Measurements from ENCODE around the gene ITFG1. TPM values are rescaled to one million over a fixed set of nuclear protein-coding genes. Genes with fewer than 3 reads are reported as not detected.
"Not testable (repeated sequence)": the region's sequence is repeated elsewhere in the genome, so short reads cannot be mapped to it uniquely, and the experiment has no call there.

Gene ITFG1
- total RNA-seq, 1 donor from 2014 or later = 56.7 TPM

GRCh38 chr16:47141773-47142485 is 318.9 kb downstream of the ITFG1 start:
- intact Hi-C loops (cut with DNase I) = loop anchor here (2.0 to 5.0 kb wide), 3 partner anchors 105 to 1480 kb away; no protein-coding TSS in a partner anchor

GRCh38 chr16:47140686-47141085 is 320.2 kb downstream of the ITFG1 start:
- intact Hi-C loops (cut with DNase I) = loop anchor here (2.0 to 5.0 kb wide), 3 partner anchors 103 to 1482 kb away; no protein-coding TSS in a partner anchor

More at GRCh38 chr16:47141773-47142485, 318.9 kb downstream of the ITFG1 start:
- Histone ChIP-seq H3K9me3 (no peaks in the 10 kb centered on the region), H3K36me3 (no peaks in the 10 kb centered on the region), H3K27ac (no peak overlapping the region), H3K27me3 (no peaks in the 10 kb centered on the region), H3K4me1 (peaks cover 9% of the 10 kb centered on the region in 2 donors), H3K4me3 (peak overlapping the region; percentile 44 to 77)
- TF ChIP-seq CTCF (IDR thresholded peaks at IDR 0.05) = peak; percentile 73 to 89 (median 78)
- DNase-seq (ENCODE audit: low spot score in 2 of 2) = peak; percentile 35 to 83

GRCh38 chr16:47139561-47140185 is 321.2 kb downstream of the ITFG1 start:
- DNase-seq (ENCODE audit: low spot score in 2 of 2) = no peak
- Histone ChIP-seq H3K4me3 (no peak overlapping the region), H3K9me3 (no peaks in the 10 kb centered on the region), H3K27ac (no peak overlapping the region), H3K36me3 (no peaks in the 10 kb centered on the region), H3K27me3 (no peaks in the 10 kb centered on the region), H3K4me1 (peaks cover 9% of the 10 kb centered on the region in 2 donors)
- intact Hi-C loops (cut with DNase I) = loop anchor here (2.0 to 5.0 kb wide), 3 partner anchors 102 to 1483 kb away; no protein-coding TSS in a partner anchor
- no peak for TF ChIP-seq CTCF (IDR thresholded peaks at IDR 0.05)

More at GRCh38 chr16:47140686-47141085, 320.2 kb downstream of the ITFG1 start:
- H3K36me3 ChIP-seq = no peaks in the 10 kb centered on the region
- H3K9me3 ChIP-seq = no peaks in the 10 kb centered on the region
- no peak overlapping the region for H3K27ac ChIP-seq
- H3K4me1 ChIP-seq = peaks cover 9% of the 10 kb centered on the region in 2 donors
- H3K27me3 ChIP-seq = no peaks in the 10 kb centered on the region
- H3K4me3 ChIP-seq = no peak overlapping the region
- no peak for DNase-seq (ENCODE audit: low spot score in 2 of 2)
- TF ChIP-seq CTCF (IDR thresholded peaks at IDR 0.05) = no peak

DNA sequence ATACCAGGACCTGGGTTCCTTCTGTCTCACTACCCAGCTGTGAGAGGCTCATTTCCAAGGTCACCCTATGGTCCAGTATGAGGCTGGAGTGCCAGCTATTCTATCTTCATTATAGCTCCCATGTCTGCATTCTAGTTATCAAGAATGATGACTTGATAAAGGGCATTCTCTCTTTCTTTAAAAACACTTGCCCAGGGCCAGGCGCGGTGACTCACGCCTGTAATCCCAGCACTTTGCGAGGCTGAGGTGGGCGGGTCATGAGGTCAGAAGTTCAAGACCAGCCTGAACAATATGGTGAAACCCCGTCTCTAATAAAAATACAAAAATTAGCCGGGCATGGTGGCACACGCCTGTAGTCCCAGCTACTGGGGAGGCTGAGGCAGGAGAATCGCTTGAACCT is 322.9 kb downstream of the ITFG1 start:
- intact Hi-C loops (cut with DNase I); H3K4me1 ChIP-seq; H3K27ac ChIP-seq; DNase-seq (ENCODE audit: low spot score in 2 of 2); H3K27me3 ChIP-seq; H3K36me3 ChIP-seq; H3K4me3 ChIP-seq; H3K9me3 ChIP-seq: not testable (repeated sequence)

GRCh38 chr16:47136099-47136842 is 324.6 kb downstream of the ITFG1 start:
- Histone ChIP-seq H3K27ac (no peak overlapping the region), H3K36me3 (no peaks in the 10 kb centered on the region), H3K4me1 (no peaks in the 10 kb centered on the region), H3K4me3 (no peak overlapping the region), H3K9me3 (no peaks in the 10 kb centered on the region), H3K27me3 (no peaks in the 10 kb centered on the region)
- intact Hi-C loops (cut with DNase I) = no loop called here
- no peak for DNase-seq (ENCODE audit: low spot score in 2 of 2)
- TF ChIP-seq CTCF (IDR thresholded peaks at IDR 0.05) = no peak

All from ascending aorta (tissue), 2 donors.